ENCODE data around the gene NOC4L.

The NOC4L gene

GRCh38 chr12:132189378-132190011, 45.2 kb downstream of the NOC4L start:
- no peaks in the 10 kb centered on the region for H3K9me2 ChIP-seq (ENCODE audit: low read depth, low read length)
- peak overlapping the region; percentile 72 for H3K4me2 ChIP-seq (ENCODE audit: low read length)
- H2AFZ ChIP-seq (ENCODE audit: low read length): no peak overlapping the region
- peaks cover 8% of the 10 kb centered on the region for H3K4me1 ChIP-seq (ENCODE audit: insufficient read depth, low read length, severe bottlenecking)
- no peaks in the 10 kb centered on the region for H3K36me3 ChIP-seq (ENCODE audit: insufficient read depth, low read length)
- H3K9ac ChIP-seq (ENCODE audit: low read length): peak overlapping the region; percentile 59
- H3K4me3 ChIP-seq (ENCODE audit: low read depth, low read length, poor library complexity, severe bottlenecking): peak overlapping the region; percentile 62
- TF ChIP-seq EZH2 (IDR thresholded peaks at IDR 0.05; ENCODE audit: borderline replicate concordance, low read length): no peak
- TF ChIP-seq CTCF (IDR thresholded peaks at IDR 0.05; ENCODE audit: low read length): no peak
- no peaks in the 10 kb centered on the region for H4K20me1 ChIP-seq (ENCODE audit: insufficient read depth, low read length)
- no peaks in the 10 kb centered on the region for H3K79me2 ChIP-seq (ENCODE audit: insufficient read depth, low read length)
- H3K27ac ChIP-seq (ENCODE audit: low read depth, low read length, poor library complexity, severe bottlenecking): no peak overlapping the region
- H3K27me3 ChIP-seq (ENCODE audit: insufficient read depth, low read length): no peaks in the 10 kb centered on the region; the same call in 1 of the 2 replicates
- peaks cover 5% of the 10 kb centered on the region for H3K9me3 ChIP-seq (ENCODE audit: low read length)
- H3F3A ChIP-seq (ENCODE audit: insufficient read depth, low read length): no peaks in the 10 kb centered on the region

DNA sequence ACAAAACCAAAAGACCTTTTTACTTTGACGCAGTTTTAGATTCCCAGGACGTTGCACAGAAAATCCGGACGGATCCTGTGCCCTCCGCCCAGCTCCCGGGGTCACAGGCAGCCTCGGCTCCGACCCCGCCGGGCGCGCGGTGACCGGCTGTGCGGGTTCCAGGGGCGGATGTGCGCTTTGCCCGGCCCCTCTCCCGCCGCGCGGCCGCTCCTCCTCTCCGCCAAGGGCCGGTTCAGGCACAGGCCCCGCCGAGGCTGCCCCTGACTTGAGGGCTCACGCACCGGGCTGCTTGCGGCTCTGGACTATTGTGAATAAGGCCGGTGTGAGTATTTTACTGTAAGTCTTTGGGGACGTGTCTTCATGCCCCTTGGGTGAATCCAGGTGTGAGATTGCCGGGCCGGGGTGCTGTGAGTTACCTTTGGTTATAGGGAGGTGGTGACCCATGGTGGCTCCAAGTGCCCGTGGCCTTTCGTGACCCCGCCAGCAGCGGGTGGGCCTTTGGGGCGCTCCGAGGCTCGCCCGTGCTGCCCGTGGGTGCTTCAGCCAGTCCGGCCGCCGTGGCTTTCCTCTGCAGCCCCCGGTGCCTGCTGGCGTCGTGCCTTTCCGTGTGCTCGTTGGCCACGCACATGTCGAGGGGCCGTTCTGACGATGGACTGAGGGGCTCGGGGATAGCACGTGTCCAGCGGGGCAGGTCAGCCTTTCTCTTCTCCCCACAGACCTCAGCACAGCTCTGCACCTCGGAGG, 45.9 kb downstream of the NOC4L start:
- no peak for TF ChIP-seq EZH2 (IDR thresholded peaks at IDR 0.05; ENCODE audit: borderline replicate concordance, low read length)
- TF ChIP-seq CTCF (IDR thresholded peaks at IDR 0.05; ENCODE audit: low read length): no peak
- no peaks in the 10 kb centered on the region for H3K36me3 ChIP-seq (ENCODE audit: insufficient read depth, low read length)
- no peaks in the 10 kb centered on the region for H3K9me2 ChIP-seq (ENCODE audit: low read depth, low read length)
- H3K4me2 ChIP-seq (ENCODE audit: low read length): peak overlapping the region; percentile 72
- H3K9me3 ChIP-seq (ENCODE audit: low read length): peaks cover 7% of the 10 kb centered on the region
- peak overlapping the region; percentile 62 for H3K4me3 ChIP-seq (ENCODE audit: low read depth, low read length, poor library complexity, severe bottlenecking)
- no peak overlapping the region for H2AFZ ChIP-seq (ENCODE audit: low read length)
- H4K20me1 ChIP-seq (ENCODE audit: insufficient read depth, low read length): no peaks in the 10 kb centered on the region
- H3K27ac ChIP-seq (ENCODE audit: low read depth, low read length, poor library complexity, severe bottlenecking): no peak overlapping the region
- peaks cover 8% of the 10 kb centered on the region for H3K4me1 ChIP-seq (ENCODE audit: insufficient read depth, low read length, severe bottlenecking)
- no peaks in the 10 kb centered on the region; the same call in 1 of the 2 replicates for H3K27me3 ChIP-seq (ENCODE audit: insufficient read depth, low read length)
- H3K79me2 ChIP-seq (ENCODE audit: insufficient read depth, low read length): no peaks in the 10 kb centered on the region
- H3K9ac ChIP-seq (ENCODE audit: low read length): peak overlapping the region; percentile 59
- H3F3A ChIP-seq (ENCODE audit: insufficient read depth, low read length): no peaks in the 10 kb centered on the region

DNA sequence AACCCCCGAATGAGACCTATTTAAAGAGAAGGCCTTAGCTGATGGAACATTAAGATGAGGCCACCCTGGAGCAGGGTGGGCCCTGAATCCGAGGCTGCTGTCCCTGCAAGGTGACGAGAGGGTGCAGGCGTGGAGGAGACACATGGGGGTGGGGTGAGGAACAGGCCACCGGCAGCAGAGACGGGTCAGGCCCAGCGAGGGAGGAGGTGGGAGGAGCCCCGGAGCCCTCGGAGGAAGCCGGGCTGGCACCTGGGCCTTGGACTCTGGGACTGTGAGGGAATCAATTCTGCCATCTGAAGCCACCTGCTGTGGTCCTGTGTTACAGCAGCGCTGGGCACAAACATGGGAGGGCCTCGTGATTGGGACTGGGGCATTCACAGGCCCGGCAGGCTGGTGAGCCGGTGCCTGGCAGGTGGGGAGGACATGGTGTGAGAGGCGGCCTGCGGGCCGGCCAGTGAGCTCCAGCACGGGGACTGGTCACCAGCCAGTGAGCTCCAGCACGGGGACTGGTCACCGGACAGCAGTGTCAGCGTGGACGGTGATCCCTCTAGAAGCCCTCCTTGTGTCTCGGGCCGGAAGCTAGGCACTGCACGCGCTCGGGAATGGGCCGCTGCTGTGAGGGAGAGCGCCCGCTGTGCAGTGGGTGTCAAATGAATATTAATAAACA, 46.7 kb downstream of the NOC4L start:
- no peaks in the 10 kb centered on the region for H4K20me1 ChIP-seq (ENCODE audit: insufficient read depth, low read length)
- no peaks in the 10 kb centered on the region for H3F3A ChIP-seq (ENCODE audit: insufficient read depth, low read length)
- peaks cover 7% of the 10 kb centered on the region for H3K9me3 ChIP-seq (ENCODE audit: low read length)
- H3K36me3 ChIP-seq (ENCODE audit: insufficient read depth, low read length): no peaks in the 10 kb centered on the region
- no peaks in the 10 kb centered on the region for H3K79me2 ChIP-seq (ENCODE audit: insufficient read depth, low read length)
- no peak overlapping the region for H3K4me3 ChIP-seq (ENCODE audit: low read depth, low read length, poor library complexity, severe bottlenecking)
- H3K9me2 ChIP-seq (ENCODE audit: low read depth, low read length): no peaks in the 10 kb centered on the region
- H3K27ac ChIP-seq (ENCODE audit: low read depth, low read length, poor library complexity, severe bottlenecking): no peak overlapping the region
- no peak overlapping the region for H3K9ac ChIP-seq (ENCODE audit: low read length)
- peaks cover 8% of the 10 kb centered on the region for H3K4me1 ChIP-seq (ENCODE audit: insufficient read depth, low read length, severe bottlenecking)
- TF ChIP-seq EZH2 (IDR thresholded peaks at IDR 0.05; ENCODE audit: borderline replicate concordance, low read length): no peak
- TF ChIP-seq CTCF (IDR thresholded peaks at IDR 0.05; ENCODE audit: low read length): no peak
- no peak overlapping the region for H3K4me2 ChIP-seq (ENCODE audit: low read length)
- H3K27me3 ChIP-seq (ENCODE audit: insufficient read depth, low read length): no peaks in the 10 kb centered on the region; the same call in 1 of the 2 replicates
- H2AFZ ChIP-seq (ENCODE audit: low read length): no peak overlapping the region
